ENCODE data around the gene CLK3.

GRCh38 chr15:74646480-74646879 is 30.8 kb downstream of the CLK3 start:
- TF ChIP-seq ZNF221 (tag by site-specific recombination; IDR thresholded peaks at IDR 0.05; ENCODE audit: borderline replicate concordance): no peak
- TF ChIP-seq ZSCAN23 (tag by site-specific recombination; IDR thresholded peaks at IDR 0.05): no peak
- TF ChIP-seq, protein P1, sequence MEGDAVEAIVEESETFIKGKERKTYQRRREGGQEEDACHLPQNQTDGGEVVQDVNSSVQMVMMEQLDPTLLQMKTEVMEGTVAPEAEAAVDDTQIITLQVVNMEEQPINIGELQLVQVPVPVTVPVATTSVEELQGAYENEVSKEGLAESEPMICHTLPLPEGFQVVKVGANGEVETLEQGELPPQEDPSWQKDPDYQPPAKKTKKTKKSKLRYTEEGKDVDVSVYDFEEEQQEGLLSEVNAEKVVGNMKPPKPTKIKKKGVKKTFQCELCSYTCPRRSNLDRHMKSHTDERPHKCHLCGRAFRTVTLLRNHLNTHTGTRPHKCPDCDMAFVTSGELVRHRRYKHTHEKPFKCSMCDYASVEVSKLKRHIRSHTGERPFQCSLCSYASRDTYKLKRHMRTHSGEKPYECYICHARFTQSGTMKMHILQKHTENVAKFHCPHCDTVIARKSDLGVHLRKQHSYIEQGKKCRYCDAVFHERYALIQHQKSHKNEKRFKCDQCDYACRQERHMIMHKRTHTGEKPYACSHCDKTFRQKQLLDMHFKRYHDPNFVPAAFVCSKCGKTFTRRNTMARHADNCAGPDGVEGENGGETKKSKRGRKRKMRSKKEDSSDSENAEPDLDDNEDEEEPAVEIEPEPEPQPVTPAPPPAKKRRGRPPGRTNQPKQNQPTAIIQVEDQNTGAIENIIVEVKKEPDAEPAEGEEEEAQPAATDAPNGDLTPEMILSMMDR (tag by site-specific recombination; IDR thresholded peaks at IDR 0.05): no peak
- no peak for TF ChIP-seq ZNF362 (tag by site-specific recombination; IDR thresholded peaks at IDR 0.05)
- no peak for TF ChIP-seq ZNF10 (tag by site-specific recombination; IDR thresholded peaks at IDR 0.05)
- no peak for TF ChIP-seq ZNF785 (tag by site-specific recombination; IDR thresholded peaks at IDR 0.05)
- no peak for TF ChIP-seq ZNF184 (tag by site-specific recombination; IDR thresholded peaks at IDR 0.05)
- no peak for TF ChIP-seq MEIS1 (CRISPR knock-in tag; IDR thresholded peaks at IDR 0.05; ENCODE audit: borderline replicate concordance)
- TF ChIP-seq ZNF549 (tag by site-specific recombination; IDR thresholded peaks at IDR 0.05): no peak

Measured in HEK293 (cell line).